ENCODE measurements around the gene SYT4. TPM values are rescaled to one million over a fixed set of nuclear protein-coding genes. Genes with fewer than 3 reads are reported as not detected.

Gene SYT4
- total RNA-seq, 1 donor from 2014 or later, result 499 TPM

Other genes starting within 250 kb of the SYT4 start
- 21.8 TPM for gene RIT2, start 161.8 kb downstream of the SYT4 start, total RNA-seq

Measured in occipital lobe (tissue), 1 donor.